Measurements from ENCODE around the gene WDFY3. TPM values are rescaled to one million over a fixed set of nuclear protein-coding genes. Genes with fewer than 3 reads are reported as not detected.

The WDFY3 gene
- total and polyA plus RNA-seq, 12 donors = 9.5 to 284 (median 85.0) TPM

DNA sequence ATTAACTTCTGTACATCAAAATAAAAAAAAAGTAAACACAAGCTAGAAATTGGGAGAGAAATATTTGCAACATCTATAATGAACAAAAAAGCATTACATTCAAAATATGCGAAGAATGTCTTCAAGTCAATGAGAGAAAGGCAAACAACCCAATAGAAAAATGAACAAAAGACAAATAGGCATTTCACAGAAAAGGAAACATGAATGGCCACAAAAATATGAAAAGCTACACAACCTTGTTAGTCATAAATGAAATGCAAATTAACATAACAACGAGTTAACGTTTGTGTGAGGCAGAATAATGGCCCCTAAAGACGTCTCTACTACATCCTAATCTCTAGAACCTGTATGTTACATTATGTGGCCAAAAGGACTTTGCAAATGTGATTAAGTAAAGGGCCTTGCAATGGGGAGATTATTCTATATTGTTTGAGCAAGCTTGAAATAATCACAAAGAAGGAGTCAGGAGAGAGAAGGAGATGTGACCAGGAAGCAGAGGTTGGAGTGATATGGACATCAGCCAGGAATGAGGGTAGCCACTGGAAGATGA is 86.8 kb downstream of the WDFY3 start:
- Histone ChIP-seq H3K36me3 (replicated peaks in 1 of 2) (peaks cover 0 to 3% of the 10 kb centered on the region in 2 donors), H3K4me3 (no peak overlapping the region), H3K27me3 (no peaks in the 10 kb centered on the region), H3K27ac (no peak overlapping the region), H3K4me1 (replicated peaks in 1 of 2) (peaks cover 0 to 5% of the 10 kb centered on the region in 2 donors), H3K9me3 (replicated peaks in 1 of 3) (no peaks in the 10 kb centered on the region)
- DNase-seq = no peak
- 82 to 88% (median 85%) methylated on average over 4 of the region's 4 CpGs for WGBS, 4 donors
- intact Hi-C loops (cut with DNase I) = loop anchor here in 1 of 2 donors (10.0 kb wide), 1 partner anchor 85 kb away; the partner anchor contains the start of gene WDFY3
- TF ChIP-seq, protein P1, sequence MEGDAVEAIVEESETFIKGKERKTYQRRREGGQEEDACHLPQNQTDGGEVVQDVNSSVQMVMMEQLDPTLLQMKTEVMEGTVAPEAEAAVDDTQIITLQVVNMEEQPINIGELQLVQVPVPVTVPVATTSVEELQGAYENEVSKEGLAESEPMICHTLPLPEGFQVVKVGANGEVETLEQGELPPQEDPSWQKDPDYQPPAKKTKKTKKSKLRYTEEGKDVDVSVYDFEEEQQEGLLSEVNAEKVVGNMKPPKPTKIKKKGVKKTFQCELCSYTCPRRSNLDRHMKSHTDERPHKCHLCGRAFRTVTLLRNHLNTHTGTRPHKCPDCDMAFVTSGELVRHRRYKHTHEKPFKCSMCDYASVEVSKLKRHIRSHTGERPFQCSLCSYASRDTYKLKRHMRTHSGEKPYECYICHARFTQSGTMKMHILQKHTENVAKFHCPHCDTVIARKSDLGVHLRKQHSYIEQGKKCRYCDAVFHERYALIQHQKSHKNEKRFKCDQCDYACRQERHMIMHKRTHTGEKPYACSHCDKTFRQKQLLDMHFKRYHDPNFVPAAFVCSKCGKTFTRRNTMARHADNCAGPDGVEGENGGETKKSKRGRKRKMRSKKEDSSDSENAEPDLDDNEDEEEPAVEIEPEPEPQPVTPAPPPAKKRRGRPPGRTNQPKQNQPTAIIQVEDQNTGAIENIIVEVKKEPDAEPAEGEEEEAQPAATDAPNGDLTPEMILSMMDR (IDR thresholded peaks at IDR 0.05) = no peak
- no peak for TF ChIP-seq POLR2A (IDR thresholded peaks at IDR 0.05)

DNA sequence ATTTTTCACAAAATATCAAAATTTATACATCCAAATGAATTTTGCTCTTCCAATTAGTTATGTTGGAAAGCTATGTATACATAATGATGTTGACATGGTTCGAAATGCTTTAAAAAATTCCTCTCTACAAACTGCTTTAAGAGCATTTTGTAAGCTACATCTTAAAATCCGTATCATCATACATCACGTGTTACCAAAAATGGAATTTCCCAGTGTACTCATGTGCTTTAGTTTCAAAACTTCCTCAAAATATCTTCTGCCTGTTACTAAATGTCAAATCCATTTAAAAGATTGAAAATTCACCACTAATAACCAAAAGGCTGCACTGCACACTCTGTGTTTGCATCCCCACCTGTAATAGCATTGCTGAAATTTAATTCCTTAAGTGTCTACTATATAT is 87.9 kb downstream of the WDFY3 start:
- Histone ChIP-seq H3K27ac (no peak overlapping the region), H3K36me3 (replicated peaks in 1 of 2) (peaks cover 0 to 3% of the 10 kb centered on the region in 2 donors), H3K4me3 (no peak overlapping the region), H3K27me3 (no peaks in the 10 kb centered on the region), H3K4me1 (replicated peaks in 1 of 2) (peaks cover 0 to 5% of the 10 kb centered on the region in 2 donors), H3K9me3 (replicated peaks in 1 of 3) (no peaks in the 10 kb centered on the region)
- no peak for DNase-seq
- intact Hi-C loops (cut with DNase I) = loop anchor here in 1 of 2 donors (10.0 kb wide), 1 partner anchor 86 kb away; the partner anchor contains the start of gene WDFY3
- 83 to 87% (median 85%) methylated on average over 3 of the region's 3 CpGs for WGBS, 4 donors
- TF ChIP-seq, protein P1 (IDR thresholded peaks at IDR 0.05) = no peak
- TF ChIP-seq POLR2A (IDR thresholded peaks at IDR 0.05) = no peak

DNA sequence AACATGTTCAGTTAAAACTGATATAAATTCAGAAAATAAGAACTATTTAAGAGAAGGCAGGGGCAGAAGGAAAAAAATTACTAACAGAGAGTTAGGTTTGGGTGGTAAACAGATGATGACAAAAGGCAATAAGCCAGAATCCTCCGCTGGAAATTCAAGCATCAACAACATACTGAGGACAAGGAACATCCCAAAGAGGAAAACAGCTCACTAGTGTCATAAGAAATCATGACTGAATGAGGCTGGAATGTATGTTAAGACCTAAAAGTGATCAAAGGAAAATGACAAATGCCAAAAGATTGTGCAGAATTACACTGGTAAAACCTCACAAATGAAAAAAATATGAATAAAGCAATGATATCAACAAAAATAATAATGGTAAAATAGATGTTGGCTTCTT is 88.4 kb downstream of the WDFY3 start:
- Histone ChIP-seq H3K27me3 (no peaks in the 10 kb centered on the region), H3K36me3 (replicated peaks in 1 of 2) (peaks cover 0 to 3% of the 10 kb centered on the region in 2 donors), H3K4me1 (replicated peaks in 1 of 2) (peaks cover 0 to 5% of the 10 kb centered on the region in 2 donors), H3K27ac (no peak overlapping the region), H3K9me3 (replicated peaks in 1 of 3) (no peaks in the 10 kb centered on the region), H3K4me3 (no peak overlapping the region)
- DNase-seq = no peak
- 75 to 94% (median 82%) methylated on average over 1 of the region's 1 CpG for WGBS, 4 donors
- intact Hi-C loops (cut with DNase I) = loop anchor here in 1 of 2 donors (10.0 kb wide), 1 partner anchor 87 kb away; the partner anchor contains the start of gene WDFY3
- TF ChIP-seq POLR2A (IDR thresholded peaks at IDR 0.05) = no peak
- TF ChIP-seq, protein P1 (IDR thresholded peaks at IDR 0.05) = no peak

DNA sequence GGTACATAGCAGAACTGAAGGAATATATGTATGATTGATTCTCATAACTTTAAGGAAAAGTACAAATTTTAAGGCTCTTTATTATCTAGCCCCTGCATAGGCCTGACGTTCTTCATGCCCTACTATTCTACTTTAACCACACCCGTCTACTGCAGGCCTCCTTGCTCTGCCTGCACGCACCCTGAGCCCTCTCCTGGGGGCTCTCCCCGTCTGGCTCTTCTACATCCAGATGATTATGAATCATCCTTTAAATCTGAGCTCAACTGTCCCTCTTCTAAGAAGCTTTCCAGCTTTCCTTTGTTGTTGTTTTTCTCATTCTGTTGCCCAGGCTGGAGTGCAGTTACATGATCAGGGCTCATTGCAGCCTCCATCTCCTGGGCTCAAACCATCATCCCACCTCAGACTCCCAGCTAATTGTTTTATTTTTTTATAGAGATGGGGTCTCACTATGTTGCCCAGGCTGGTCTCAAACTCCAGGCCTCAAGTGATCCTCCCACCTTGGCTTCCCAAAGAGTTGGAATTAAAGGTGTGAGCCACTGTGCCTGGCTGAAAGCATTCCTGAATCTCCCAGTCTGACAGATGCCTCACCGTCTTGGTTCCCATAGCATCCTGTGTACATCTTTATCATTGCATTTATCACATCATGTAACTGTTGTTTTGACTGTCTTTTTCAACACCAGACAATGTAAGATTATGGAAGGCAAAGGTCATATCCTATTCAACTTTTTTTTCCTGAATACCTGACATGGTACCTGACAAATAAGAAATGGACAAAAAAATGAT is 89.2 kb downstream of the WDFY3 start:
- no peak overlapping the region for H3K4me3 ChIP-seq
- peaks cover 0 to 5% of the 10 kb centered on the region in 2 donors for H3K4me1 ChIP-seq (replicated peaks in 1 of 2)
- peaks cover 0 to 3% of the 10 kb centered on the region in 2 donors for H3K36me3 ChIP-seq (replicated peaks in 1 of 2)
- no peak overlapping the region for H3K27ac ChIP-seq
- TF ChIP-seq POLR2A (IDR thresholded peaks at IDR 0.05) = no peak
- TF ChIP-seq, protein P1 (IDR thresholded peaks at IDR 0.05) = no peak
- no peaks in the 10 kb centered on the region for H3K27me3 ChIP-seq
- WGBS, 4 donors = 84 to 92% (median 87%) methylated on average over 5 of the region's 5 CpGs
- intact Hi-C loops (cut with DNase I) = loop anchor here in 1 of 2 donors (10.0 kb wide), 1 partner anchor 88 kb away; the partner anchor contains the start of gene WDFY3
- no peaks in the 10 kb centered on the region for H3K9me3 ChIP-seq (replicated peaks in 1 of 3)
- DNase-seq = no peak
